K562 (cell line): ENCODE data around the gene KCND1.

Experiments
- ATF7 ChIP-seq: fragments of 450-650 bp; IDR thresholded peaks from 2 replicates; pipeline ENCODE4 v1.7.1; 2014; ENCODE audit warnings: mild to moderate bottlenecking, moderate library complexity
- FOXM1 ChIP-seq, 2 experiments: fragments of 450-650 bp in 1 of 2; sonication (generic) in 1 of 2; formaldehyde crosslinking in 1 of 2; IDR thresholded peaks; 2 replicates each; pipeline versions ENCODE4 v1.6.1 to v1.9.0; 2017 to 2022; ENCODE audit warnings: low read depth in 2 of 2, mild to moderate bottlenecking in 2 of 2, missing genetic modification reagents in 1 of 2, moderate library complexity in 1 of 2
- IFI16 ChIP-seq: fragments of 250-450 bp; sonication (Bioruptor Pico); IDR thresholded peaks from 2 replicates; pipeline ENCODE4 v2.1.2; 2022; ENCODE audit warnings: mild to moderate bottlenecking, inconsistent platforms
- POLR2AphosphoS5 ChIP-seq: IDR thresholded peaks from 2 replicates; pipeline ENCODE4 v1.6.1; 2011; ENCODE audit warnings: mild to moderate bottlenecking, low read depth, low read length, moderate library complexity; ENCODE audit not compliant: control insufficient read depth, insufficient read depth
- SMAD1 ChIP-seq: fragments of 150-350 bp; IDR thresholded peaks from 2 replicates; pipeline ENCODE4 v1.6.1; 2014; ENCODE audit warnings: low read length, low read depth; ENCODE audit not compliant: partially characterized antibody
- ZNF274 ChIP-seq: IDR thresholded peaks from 2 replicates; pipeline ENCODE4 v1.6.1; 2011; ENCODE audit warnings: low read depth, mild to moderate bottlenecking, low read length, moderate library complexity, borderline replicate concordance

DNA sequence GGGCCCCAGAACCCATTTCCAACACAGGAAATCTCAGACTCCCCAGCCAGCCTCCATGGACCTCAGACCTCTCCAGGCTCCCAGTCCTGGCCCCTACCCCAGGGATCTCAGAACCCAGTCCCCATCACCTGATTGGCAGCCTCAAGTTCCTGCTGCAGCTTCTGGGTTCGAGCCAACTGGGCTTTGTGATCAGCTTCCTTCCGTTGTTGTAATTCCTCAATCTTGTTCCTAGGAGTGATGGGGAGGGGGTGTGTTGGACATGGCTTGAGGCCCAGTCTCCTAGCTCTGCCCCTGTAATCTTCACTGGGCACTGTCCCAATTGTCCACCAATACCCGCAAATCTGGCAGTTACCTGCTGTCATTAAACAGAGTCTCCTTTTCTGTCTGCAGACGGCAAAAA is 17.8 kb upstream of the KCND1 start:
- TF ChIP-seq POLR2AphosphoS5 (no peak), ATF7 (no peak), IFI16 (CRISPR knock-in tag) (no peak), ZNF274 (no peak), SMAD1 (no peak), FOXM1 (IDR thresholded peaks at IDR 0.05; ENCODE audit: low read depth) (no peak), FOXM1 (CRISPR knock-in tag; IDR thresholded peaks at IDR 0.05; ENCODE audit: low read depth) (no peak)
